SJSA1 (cell line): Measurements from ENCODE around the gene LMCD1. TPM values are rescaled to one million over a fixed set of nuclear protein-coding genes. Genes with fewer than 3 reads are reported as not detected.
"Not testable (repeated sequence)": the region's sequence is repeated elsewhere in the genome, so short reads cannot be mapped to it uniquely, and the experiment has no call there.

Experiments used
- DNase-seq, 2 experiments: peaks; one replicate each; pipeline ENCODE4 v3.0.0-alpha.2; 2015 to 2020; ENCODE audit warnings: low spot score in 2 of 2, low read depth in 1 of 2
- H3K27ac ChIP-seq: fragments of 250-450 bp; sonication (Bioruptor Pico); 2 replicates; pipeline ENCODE4 v1.5.1; 2020; ENCODE audit warnings: mild to moderate bottlenecking, moderate library complexity
- H3K27me3 ChIP-seq: fragments of 250-450 bp; sonication (Bioruptor Pico); replicated peaks from 2 replicates; pipeline ENCODE4 v1.5.1; 2020; ENCODE audit warnings: mild to moderate bottlenecking, moderate library complexity
- H3K36me3 ChIP-seq: fragments of 250-450 bp; sonication (Bioruptor Pico); 2 replicates; pipeline ENCODE4 v1.5.1; 2020; ENCODE audit warnings: mild to moderate bottlenecking
- H3K4me1 ChIP-seq: fragments of 250-450 bp; sonication (Bioruptor Pico); replicated peaks from 2 replicates; pipeline ENCODE4 v1.6.1; 2021; ENCODE audit warnings: mild to moderate bottlenecking
- H3K4me3 ChIP-seq: fragments of 250-450 bp; sonication (Bioruptor Pico); 2 replicates; pipeline ENCODE4 v1.5.1; 2020; ENCODE audit warnings: mild to moderate bottlenecking
- H3K9me3 ChIP-seq: fragments of 250-450 bp; sonication (Bioruptor Pico); replicated peaks from 2 replicates; pipeline ENCODE4 v1.5.1; 2020; ENCODE audit warnings: mild to moderate bottlenecking
- total RNA-seq: library from RNA; depleted of rRNA; stranded (reverse); fragments of >200 nt; shearing (Covaris generic); gene quantifications from 2 replicates; pipeline ENCODE4 v1.2.3, GENCODE V29; 2014

LMCD1 gene
- total RNA-seq, 1 experiment from 2014 or later: 15.6 TPM

GRCh38 chr3:8575364-8576104, 73.9 kb downstream of the LMCD1 start:
- Histone ChIP-seq H3K27ac (no peak overlapping the region), H3K9me3 (no peaks in the 10 kb centered on the region), H3K4me3 (no peak overlapping the region), H3K36me3 (no peaks in the 10 kb centered on the region), H3K4me1 (peaks cover 25% of the 10 kb centered on the region), H3K27me3 (no peaks in the 10 kb centered on the region)
- peak in 1 of 2 experiments; percentile 10 for DNase-seq

- H3K27me3 ChIP-seq: no peaks in the 10 kb centered on the region
- H3K27ac ChIP-seq: no peak overlapping the region
- H3K4me3 ChIP-seq: no peak overlapping the region
- peaks cover 25% of the 10 kb centered on the region for H3K4me1 ChIP-seq
- no peak for DNase-seq
- H3K9me3 ChIP-seq: no peaks in the 10 kb centered on the region
- H3K36me3 ChIP-seq: no peaks in the 10 kb centered on the region
Observed at GRCh38 chr3:8576436-8576835, 74.8 kb downstream of the LMCD1 start.

DNA sequence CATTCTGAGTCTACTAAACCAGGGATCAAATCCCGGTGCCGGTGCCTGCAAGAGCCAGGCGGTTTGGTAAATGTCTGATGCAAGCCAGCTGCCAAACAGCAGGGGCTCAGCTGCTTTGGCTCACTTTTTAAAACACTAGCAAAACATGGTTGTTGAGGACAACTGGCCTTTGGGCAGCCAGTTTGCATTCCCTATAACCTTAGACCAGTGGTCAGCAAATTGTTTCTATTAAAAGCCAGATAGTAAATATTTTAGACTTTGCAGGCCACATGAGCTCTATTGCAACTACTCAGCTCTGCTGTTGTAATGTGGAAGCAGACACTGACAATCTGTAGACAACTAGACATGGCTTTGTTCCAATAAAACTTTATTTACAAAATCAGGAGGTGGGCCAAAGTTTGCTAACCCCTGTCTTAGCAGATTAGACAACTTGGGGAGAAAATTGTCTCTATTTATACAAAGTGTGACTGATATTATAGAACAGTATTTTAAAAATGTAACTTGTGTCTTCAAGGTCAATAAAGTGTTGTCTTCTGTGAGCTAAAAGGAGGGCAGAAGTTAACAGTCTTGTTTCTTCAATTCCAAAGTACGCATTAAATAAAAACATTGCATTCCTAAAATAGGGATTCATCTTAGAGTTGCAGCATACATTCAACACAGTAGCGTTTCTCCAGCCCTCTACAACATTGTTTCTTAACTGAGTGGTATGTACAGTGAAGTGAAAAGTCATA, 75.4 kb downstream of the LMCD1 start:
- H3K4me1 ChIP-seq: peaks cover 25% of the 10 kb centered on the region
- no peaks in the 10 kb centered on the region for H3K36me3 ChIP-seq
- H3K27me3 ChIP-seq: no peaks in the 10 kb centered on the region
- DNase-seq: peak in 1 of 2 experiments; percentile 18
- no peaks in the 10 kb centered on the region for H3K9me3 ChIP-seq
- no peak overlapping the region for H3K4me3 ChIP-seq
- H3K27ac ChIP-seq: no peak overlapping the region

GRCh38 chr3:8578282-8578681, 76.7 kb downstream of the LMCD1 start:
- Histone ChIP-seq H3K9me3 (no peaks in the 10 kb centered on the region), H3K36me3 (no peaks in the 10 kb centered on the region), H3K27me3 (no peaks in the 10 kb centered on the region), H3K27ac (peak overlapping the region; percentile 26; the same call in 1 of the 2 replicates), H3K4me3 (no peak overlapping the region), H3K4me1 (peaks cover 25% of the 10 kb centered on the region)
- DNase-seq: peak in 1 of 2 experiments; percentile 4

DNA sequence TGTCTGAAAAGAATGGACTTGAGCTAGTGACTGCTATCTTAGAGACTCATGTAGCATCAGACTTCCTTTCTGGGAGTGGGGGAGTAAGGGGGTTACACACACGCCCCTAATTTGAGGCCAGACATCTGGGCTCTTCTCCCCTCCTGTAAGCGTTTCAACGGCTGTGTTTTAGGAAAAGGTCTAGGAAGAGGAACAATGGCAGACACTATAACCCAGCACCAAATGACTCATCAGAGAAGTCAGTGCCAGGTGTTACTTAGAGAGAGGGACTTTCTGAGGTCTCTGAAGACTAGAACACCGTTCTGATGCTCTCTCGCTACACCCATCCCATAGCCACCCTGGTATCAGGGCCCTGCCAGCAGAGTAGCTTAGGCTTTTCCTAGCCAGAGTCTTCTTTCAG, 77.5 kb downstream of the LMCD1 start:
- DNase-seq: no peak
- no peak overlapping the region for H3K27ac ChIP-seq
- peaks cover 25% of the 10 kb centered on the region for H3K4me1 ChIP-seq
- H3K36me3 ChIP-seq: no peaks in the 10 kb centered on the region
- H3K9me3 ChIP-seq: no peaks in the 10 kb centered on the region
- no peak overlapping the region for H3K4me3 ChIP-seq
- H3K27me3 ChIP-seq: no peaks in the 10 kb centered on the region

GRCh38 chr3:8579943-8580342, 78.3 kb downstream of the LMCD1 start:
- no peak for DNase-seq
- H3K4me3 ChIP-seq: no peak overlapping the region
- H3K4me1 ChIP-seq: peaks cover 25% of the 10 kb centered on the region
- H3K36me3 ChIP-seq: no peaks in the 10 kb centered on the region
- H3K9me3 ChIP-seq: no peaks in the 10 kb centered on the region
- H3K27ac ChIP-seq: no peak overlapping the region
- H3K27me3 ChIP-seq: no peaks in the 10 kb centered on the region

DNA sequence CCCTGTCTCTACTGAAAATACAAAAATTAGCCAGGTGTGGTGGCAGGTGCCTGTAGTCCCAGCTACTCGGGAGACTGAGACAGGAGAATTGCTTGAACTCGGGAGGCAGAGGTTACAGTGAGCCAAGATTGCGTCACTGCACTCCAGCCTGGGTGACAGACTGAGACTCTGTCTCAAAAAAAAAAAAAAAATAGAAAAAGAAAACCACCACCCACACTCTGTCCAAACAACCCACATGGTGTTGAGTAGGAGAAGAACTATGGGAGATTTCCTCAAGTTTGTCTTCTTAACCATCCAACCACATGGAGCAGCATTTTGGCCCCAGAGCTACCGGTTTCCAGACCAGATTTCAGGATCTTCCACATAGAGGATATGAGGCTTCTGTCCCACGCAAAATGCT, 78.8 kb downstream of the LMCD1 start:
- H3K27ac ChIP-seq, H3K27me3 ChIP-seq, DNase-seq, H3K36me3 ChIP-seq, H3K9me3 ChIP-seq, H3K4me3 ChIP-seq: not testable (repeated sequence)
- peaks cover 24% of the 10 kb centered on the region for H3K4me1 ChIP-seq

GRCh38 chr3:8581373-8581772, 79.8 kb downstream of the LMCD1 start:
- Histone ChIP-seq H3K36me3 (no peaks in the 10 kb centered on the region), H3K4me1 (peaks cover 15% of the 10 kb centered on the region), H3K9me3 (no peaks in the 10 kb centered on the region), H3K27me3 (no peaks in the 10 kb centered on the region), H3K27ac (no peak overlapping the region), H3K4me3 (no peak overlapping the region)
- DNase-seq: no peak

- Histone ChIP-seq H3K4me1 (peaks cover 15% of the 10 kb centered on the region), H3K4me3 (no peak overlapping the region), H3K27me3 (no peaks in the 10 kb centered on the region), H3K27ac (no peak overlapping the region), H3K9me3 (no peaks in the 10 kb centered on the region), H3K36me3 (no peaks in the 10 kb centered on the region)
- no peak for DNase-seq
Observed at GRCh38 chr3:8581806-8582445, 80.3 kb downstream of the LMCD1 start.

- no peaks in the 10 kb centered on the region for H3K9me3 ChIP-seq
- H3K36me3 ChIP-seq: no peaks in the 10 kb centered on the region
- no peak for DNase-seq
- H3K27me3 ChIP-seq: no peaks in the 10 kb centered on the region
- peaks cover 3% of the 10 kb centered on the region; the same call in 1 of the 2 replicates for H3K4me1 ChIP-seq
- no peak overlapping the region for H3K27ac ChIP-seq
- H3K4me3 ChIP-seq: no peak overlapping the region
Observed at GRCh38 chr3:8584661-8585060, 83.0 kb downstream of the LMCD1 start.

DNA sequence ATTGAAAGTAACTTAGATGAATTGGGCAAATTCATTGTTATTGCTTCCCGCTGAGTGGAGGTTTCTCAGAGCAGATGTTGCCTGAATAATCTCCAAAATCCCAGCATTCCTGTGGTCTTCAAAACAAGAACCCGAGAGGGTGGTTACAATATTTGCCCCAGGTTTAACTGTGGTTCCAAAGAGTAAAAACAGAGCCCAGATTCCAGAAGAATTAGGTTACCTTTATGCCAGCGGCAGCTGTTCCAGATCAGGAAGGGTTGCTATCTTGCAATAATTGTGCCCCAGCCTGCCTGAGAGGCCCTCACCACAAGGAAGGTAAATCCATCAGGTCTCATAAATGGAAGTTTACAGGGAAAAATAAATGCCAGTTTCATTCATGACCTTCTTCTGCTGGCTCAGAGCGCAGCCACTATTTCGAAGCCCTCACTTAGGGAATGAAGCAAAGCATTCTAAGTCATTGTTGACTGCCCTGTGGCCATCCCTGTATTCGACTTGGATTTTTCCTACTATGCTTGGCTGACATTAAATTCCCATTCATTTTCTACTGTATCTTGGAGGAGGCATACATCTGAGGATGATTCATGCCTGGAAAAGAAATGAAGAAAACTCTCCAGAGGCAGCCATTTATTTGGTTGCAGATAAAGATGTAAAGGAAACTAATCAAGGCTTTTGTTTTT, 88.4 kb downstream of the LMCD1 start:
- Histone ChIP-seq H3K9me3 (no peaks in the 10 kb centered on the region), H3K4me3 (no peak overlapping the region), H3K4me1 (peaks cover 10% of the 10 kb centered on the region; the same call in 1 of the 2 replicates), H3K36me3 (no peaks in the 10 kb centered on the region), H3K27me3 (no peaks in the 10 kb centered on the region), H3K27ac (peak overlapping the region; percentile 22; the same call in 1 of the 2 replicates)
- DNase-seq: peak in 1 of 2 experiments; percentile 20

DNA sequence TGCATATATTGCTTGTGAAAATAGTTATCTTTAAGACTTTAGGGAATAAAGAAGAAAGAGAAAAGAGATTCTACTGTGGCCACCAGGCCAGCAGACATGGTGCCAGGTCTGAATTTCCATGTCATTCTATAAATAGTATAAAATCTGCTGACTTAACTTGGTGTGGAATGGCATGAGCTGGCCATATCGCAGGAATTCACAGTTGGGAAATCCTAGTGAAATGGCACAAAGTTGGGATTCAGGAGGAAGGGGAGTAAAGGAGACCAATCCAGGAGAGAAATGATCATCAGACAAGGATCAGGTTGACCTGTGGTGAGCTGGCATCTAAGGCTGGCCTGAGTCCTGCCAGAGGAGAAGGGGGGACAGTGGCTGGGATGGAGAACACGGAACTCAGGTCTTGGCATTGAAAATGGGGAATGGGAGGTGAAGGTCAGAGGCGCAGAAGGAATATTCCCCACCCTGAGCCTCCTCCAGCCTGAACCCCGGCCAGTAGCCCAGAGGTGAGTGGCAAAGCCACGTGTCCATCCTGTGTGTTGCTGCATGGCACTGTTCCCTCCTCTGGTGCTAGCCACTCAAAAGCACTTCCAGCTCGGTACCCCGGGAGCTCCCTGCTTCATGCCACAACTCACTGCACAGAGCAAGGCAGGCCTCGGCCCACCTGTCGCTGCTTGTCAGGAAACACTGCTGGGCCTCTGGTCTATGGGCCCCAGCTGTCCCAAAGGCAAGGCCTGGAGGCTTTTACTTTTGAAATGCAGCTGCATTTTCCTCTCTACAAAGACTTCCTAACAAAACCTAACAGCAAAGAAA, 91.6 kb downstream of the LMCD1 start:
- peaks cover 10% of the 10 kb centered on the region; the same call in 1 of the 2 replicates for H3K4me1 ChIP-seq
- H3K27ac ChIP-seq: no peak overlapping the region
- no peaks in the 10 kb centered on the region for H3K9me3 ChIP-seq
- DNase-seq: no peak
- no peak overlapping the region for H3K4me3 ChIP-seq
- H3K36me3 ChIP-seq: no peaks in the 10 kb centered on the region
- H3K27me3 ChIP-seq: no peaks in the 10 kb centered on the region

DNA sequence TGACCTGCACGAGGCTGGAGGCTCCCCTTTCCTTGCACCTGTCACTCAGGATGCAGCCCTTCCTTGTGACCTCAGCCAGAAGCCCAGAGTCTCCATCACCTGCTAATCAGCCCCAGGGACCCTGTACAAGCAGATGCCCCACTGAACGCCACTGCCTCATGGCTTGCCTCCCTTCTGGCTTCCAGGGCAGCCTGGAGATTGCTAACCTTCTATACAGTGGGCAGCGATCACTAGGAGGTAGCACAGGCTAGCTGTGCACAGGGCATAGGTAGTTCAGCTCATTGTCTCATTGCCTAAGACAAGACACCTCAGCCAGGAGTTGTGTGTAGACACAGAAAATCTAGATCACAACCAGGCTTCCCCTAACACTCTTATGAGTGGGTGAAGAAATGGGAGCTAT, 93.6 kb downstream of the LMCD1 start:
- Histone ChIP-seq H3K4me3 (no peak overlapping the region), H3K9me3 (no peaks in the 10 kb centered on the region), H3K36me3 (no peaks in the 10 kb centered on the region), H3K4me1 (peaks cover 1% of the 10 kb centered on the region; the same call in 1 of the 2 replicates), H3K27ac (no peak overlapping the region), H3K27me3 (no peaks in the 10 kb centered on the region)
- no peak for DNase-seq
